Central memory CD8-positive, alpha-beta T cell (primary cell): ENCODE results near the gene METTL18.

Experiments
- ATAC-seq: fragments of 150-1000 bp; cut with Tn5 transposase; replicated peaks from 2 replicates; pipeline ENCODE4 v1.10.0; 2022; ENCODE audit warnings: mild to moderate bottlenecking, moderate FRiP score, moderate number of reproducible peaks; ENCODE audit not compliant: poor library complexity, severe bottlenecking; ENCODE audit errors: extremely low read depth
- DNase-seq, 2 donors: peaks; one replicate each; pipeline ENCODE4 v3.0.0; 2021; ENCODE audit warnings: low spot score in 2 of 2
- H3K27ac Mint-ChIP-seq: one replicate; pipeline ENCODE4 v1.8.0; 2022; ENCODE audit warnings: low read depth, mild to moderate bottlenecking, moderate library complexity, mixed read lengths
- H3K27me3 Mint-ChIP-seq: one replicate; pipeline ENCODE4 v1.8.0; 2022; ENCODE audit warnings: mixed read lengths
- H3K36me3 Mint-ChIP-seq: one replicate; pipeline ENCODE4 v1.8.0; 2022; ENCODE audit warnings: mild to moderate bottlenecking, moderate library complexity, mixed read lengths; ENCODE audit not compliant: insufficient read depth
- H3K4me1 Mint-ChIP-seq: one replicate; pipeline ENCODE4 v1.8.0; 2022; ENCODE audit warnings: mixed read lengths
- H3K4me3 Mint-ChIP-seq: one replicate; pipeline ENCODE4 v1.8.0; 2022; ENCODE audit warnings: mild to moderate bottlenecking, moderate library complexity, mixed read lengths
- H3K9me3 Mint-ChIP-seq: one replicate; pipeline ENCODE4 v1.8.0; 2022; ENCODE audit warnings: mixed read lengths

The METTL18 gene

GRCh38 chr1:169794530-169795416, at the start of gene METTL18:
TSS of gene METTL18 (minus strand) at chr1:169794907. CDS start at chr1:169793695, 1,212 bp downstream.
- H3K27me3 Mint-ChIP-seq, result no peaks in the 10 kb centered on the region
- peaks cover 46% of the 10 kb centered on the region for H3K4me1 Mint-ChIP-seq
- no peaks in the 10 kb centered on the region for H3K9me3 Mint-ChIP-seq
- peak; percentile 79 to 90 for DNase-seq
- peak within 1 kb of the TSS; percentile 99 for H3K4me3 Mint-ChIP-seq
- H3K36me3 Mint-ChIP-seq, result peaks cover 12% of the 10 kb centered on the region
- H3K27ac Mint-ChIP-seq, result peak within 1 kb of the TSS; percentile 99
- peak; percentile 99 for ATAC-seq

GRCh38 chr1:169838942-169839341, 44.2 kb upstream of the METTL18 start:
- H3K9me3 Mint-ChIP-seq, result peaks cover 20% of the 10 kb centered on the region
- no peaks in the 10 kb centered on the region for H3K4me1 Mint-ChIP-seq
- no peak overlapping the region for H3K4me3 Mint-ChIP-seq
- DNase-seq, result no peak
- H3K27ac Mint-ChIP-seq, result no peak overlapping the region
- peaks cover 6% of the 10 kb centered on the region for H3K36me3 Mint-ChIP-seq
- H3K27me3 Mint-ChIP-seq, result no peaks in the 10 kb centered on the region
- ATAC-seq, result no peak

GRCh38 chr1:169836198-169836597, 41.5 kb upstream of the METTL18 start:
- H3K27ac Mint-ChIP-seq, result no peak overlapping the region
- no peak overlapping the region for H3K4me3 Mint-ChIP-seq
- no peaks in the 10 kb centered on the region for H3K27me3 Mint-ChIP-seq
- H3K9me3 Mint-ChIP-seq, result peaks cover 19% of the 10 kb centered on the region
- DNase-seq (no peak), ATAC-seq (no peak)
- H3K4me1 Mint-ChIP-seq, result no peaks in the 10 kb centered on the region
- peaks cover 8% of the 10 kb centered on the region for H3K36me3 Mint-ChIP-seq

- no peak overlapping the region for H3K4me3 Mint-ChIP-seq
- no peaks in the 10 kb centered on the region for H3K4me1 Mint-ChIP-seq
- H3K27ac Mint-ChIP-seq, result no peak overlapping the region
- DNase-seq (no peak), ATAC-seq (no peak)
- H3K36me3 Mint-ChIP-seq, result peaks cover 3% of the 10 kb centered on the region
- no peaks in the 10 kb centered on the region for H3K27me3 Mint-ChIP-seq
- H3K9me3 Mint-ChIP-seq, result peaks cover 14% of the 10 kb centered on the region
These were observed 40.9 kb upstream of the METTL18 start for GRCh38 chr1:169835647-169836046.

GRCh38 chr1:169834869-169835268, 40.2 kb upstream of the METTL18 start:
- Mint-ChIP-seq H3K27me3 (no peaks in the 10 kb centered on the region), H3K27ac (peak overlapping the region; percentile 5), H3K9me3 (peaks cover 6% of the 10 kb centered on the region), H3K4me3 (no peak overlapping the region), H3K4me1 (no peaks in the 10 kb centered on the region), H3K36me3 (peaks cover 6% of the 10 kb centered on the region)
- DNase-seq (no peak), ATAC-seq (no peak)

GRCh38 chr1:169833179-169833901, 38.6 kb upstream of the METTL18 start:
- Mint-ChIP-seq H3K27me3 (no peaks in the 10 kb centered on the region), H3K4me1 (no peaks in the 10 kb centered on the region), H3K36me3 (peaks cover 6% of the 10 kb centered on the region), H3K4me3 (no peak overlapping the region), H3K9me3 (no peaks in the 10 kb centered on the region), H3K27ac (no peak overlapping the region)
- ATAC-seq (no peak), DNase-seq (no peak)

GRCh38 chr1:169829671-169830070, 35.0 kb upstream of the METTL18 start:
- H3K9me3 Mint-ChIP-seq, result no peaks in the 10 kb centered on the region
- H3K4me3 Mint-ChIP-seq, result no peak overlapping the region
- DNase-seq (no peak), ATAC-seq (no peak)
- H3K36me3 Mint-ChIP-seq, result peaks cover 10% of the 10 kb centered on the region
- no peaks in the 10 kb centered on the region for H3K27me3 Mint-ChIP-seq
- no peak overlapping the region for H3K27ac Mint-ChIP-seq
- H3K4me1 Mint-ChIP-seq, result no peaks in the 10 kb centered on the region

- H3K36me3 Mint-ChIP-seq, result peaks cover 8% of the 10 kb centered on the region
- no peak overlapping the region for H3K4me3 Mint-ChIP-seq
- no peak overlapping the region for H3K27ac Mint-ChIP-seq
- DNase-seq (no peak), ATAC-seq (no peak)
- peaks cover 7% of the 10 kb centered on the region for H3K4me1 Mint-ChIP-seq
- no peaks in the 10 kb centered on the region for H3K9me3 Mint-ChIP-seq
- no peaks in the 10 kb centered on the region for H3K27me3 Mint-ChIP-seq
These were observed 29.4 kb upstream of the METTL18 start for GRCh38 chr1:169824153-169824552.

GRCh38 chr1:169821500-169821899, 26.8 kb upstream of the METTL18 start:
- Mint-ChIP-seq H3K4me1 (peaks cover 7% of the 10 kb centered on the region), H3K36me3 (peaks cover 8% of the 10 kb centered on the region), H3K4me3 (no peak overlapping the region), H3K9me3 (no peaks in the 10 kb centered on the region), H3K27me3 (no peaks in the 10 kb centered on the region), H3K27ac (no peak overlapping the region)
- ATAC-seq, result no peak
- DNase-seq, result no peak

GRCh38 chr1:169816617-169817016, 21.9 kb upstream of the METTL18 start:
- Mint-ChIP-seq H3K9me3 (no peaks in the 10 kb centered on the region), H3K27me3 (no peaks in the 10 kb centered on the region), H3K36me3 (peaks cover 3% of the 10 kb centered on the region), H3K4me3 (no peak overlapping the region), H3K27ac (no peak overlapping the region), H3K4me1 (no peaks in the 10 kb centered on the region)
- no peak for ATAC-seq
- no peak for DNase-seq

GRCh38 chr1:169814265-169814664, 19.6 kb upstream of the METTL18 start:
- Mint-ChIP-seq H3K9me3 (no peaks in the 10 kb centered on the region), H3K27me3 (no peaks in the 10 kb centered on the region), H3K4me3 (no peak overlapping the region), H3K4me1 (no peaks in the 10 kb centered on the region), H3K36me3 (peaks cover 3% of the 10 kb centered on the region), H3K27ac (no peak overlapping the region)
- no peak for ATAC-seq
- DNase-seq, result no peak

- Mint-ChIP-seq H3K9me3 (no peaks in the 10 kb centered on the region), H3K27me3 (no peaks in the 10 kb centered on the region), H3K4me3 (no peak overlapping the region), H3K27ac (no peak overlapping the region), H3K36me3 (peaks cover 7% of the 10 kb centered on the region), H3K4me1 (no peaks in the 10 kb centered on the region)
- ATAC-seq, result no peak
- no peak for DNase-seq
These were observed 17.4 kb upstream of the METTL18 start for GRCh38 chr1:169812131-169812530.
